PC-9 (cell line): ENCODE results near the gene SDK1. TPM values are rescaled to one million over a fixed set of nuclear protein-coding genes. Genes with fewer than 3 reads are reported as not detected.

Source experiments
- BruUV-seq: library from RNA; stranded (reverse); fragments of 400-500 nt; replicated peaks from 2 replicates; lab custom pipeline; 2021; lab: Mats Ljungman, UMichigan
- CTCF ChIA-PET: fragments of 300-600 bp; sonication (Branson Sonifier 250); formaldehyde crosslinking; loops from one replicate; lab custom pipeline; 2022; ENCODE audit warnings: antibody characterized with exemption; lab: Charles Lee
- POLR2A ChIA-PET: fragments of 300-600 bp; sonication (Branson Sonifier 250); formaldehyde crosslinking; loops from one replicate; lab custom pipeline; 2022; ENCODE audit warnings: antibody characterized with exemption; ENCODE audit not compliant: unreplicated experiment; lab: Charles Lee
- DNase-seq, 2 experiments: peaks; one replicate each; pipeline versions ENCODE4 v3.0.0 to v3.0.0-alpha.2; 2015 to 2022; ENCODE audit warnings: mixed read lengths in 1 of 2
- H2AFZ ChIP-seq: fragments of 200-600 bp; sonication (generic); 2 replicates; pipeline ENCODE4 v1.8.1; 2017; ENCODE audit warnings: antibody characterized with exemption
- H3F3A ChIP-seq: fragments of 200-600 bp; sonication (generic); 2 replicates; pipeline ENCODE4 v1.8.1; 2017; ENCODE audit warnings: antibody characterized with exemption, mild to moderate bottlenecking, low read depth; ENCODE audit not compliant: insufficient read depth
- H3K27ac ChIP-seq: fragments of 200-600 bp; sonication (generic); 2 replicates; pipeline ENCODE4 v1.6.1; 2016; ENCODE audit warnings: mixed run types
- H3K27me3 ChIP-seq: fragments of 200-600 bp; sonication (generic); 2 replicates; pipeline ENCODE4 v1.6.1; 2016; ENCODE audit warnings: low read depth, mixed run types; ENCODE audit not compliant: insufficient read depth
- H3K36me3 ChIP-seq: fragments of 200-600 bp; sonication (generic); 2 replicates; pipeline ENCODE4 v1.6.1; 2016; ENCODE audit warnings: low read depth, mixed run types
- H3K4me1 ChIP-seq: fragments of 200-600 bp; sonication (generic); replicated peaks from 2 replicates; pipeline ENCODE4 v1.6.1; 2016; ENCODE audit warnings: mixed run types; ENCODE audit not compliant: insufficient read depth
- H3K4me2 ChIP-seq: fragments of 200-600 bp; sonication (generic); 2 replicates; pipeline ENCODE4 v1.6.1; 2017; ENCODE audit warnings: mixed run types
- H3K4me3 ChIP-seq: fragments of 200-600 bp; sonication (generic); 2 replicates; pipeline ENCODE4 v1.6.1; 2016; ENCODE audit warnings: mixed run types
- H3K79me2 ChIP-seq: fragments of 200-600 bp; sonication (generic); 2 replicates; pipeline ENCODE4 v1.6.1; 2017; ENCODE audit warnings: low read depth, mixed run types
- H3K9me2 ChIP-seq: fragments of 200-600 bp; sonication (generic); 2 replicates; pipeline ENCODE4 v1.8.1; 2017; ENCODE audit warnings: mild to moderate bottlenecking; ENCODE audit not compliant: insufficient read depth
- H3K9me3 ChIP-seq: fragments of 200-600 bp; sonication (generic); 2 replicates; pipeline ENCODE4 v1.8.1; 2016; ENCODE audit warnings: low read depth; ENCODE audit not compliant: insufficient read depth
- H4K20me1 ChIP-seq: fragments of 200-600 bp; sonication (generic); 2 replicates; pipeline ENCODE4 v1.8.1; 2017; ENCODE audit not compliant: insufficient read depth
- CTCF ChIP-seq: fragments of 200-600 bp; sonication (generic); conservative IDR thresholded peaks from 2 replicates; pipeline ENCODE4 v1.6.1; 2017; ENCODE audit warnings: mixed run types, antibody characterized with exemption, mild to moderate bottlenecking, moderate library complexity
- EZH2 ChIP-seq: fragments of 200-600 bp; sonication (generic); IDR thresholded peaks from 2 replicates; pipeline ENCODE4 v1.8.0; 2017; ENCODE audit warnings: antibody characterized with exemption, low read depth
- intact Hi-C: fragments of 100-400 bp; cut with micrococcal nuclease; formaldehyde crosslinking; loops from one replicate; pipeline ENCODE4 v1.10.0; 2022; ENCODE audit not compliant: unreplicated experiment
- total RNA-seq: library from RNA; stranded (reverse); gene quantifications from 2 replicates; pipeline ENCODE4 v1.2.3, GENCODE V29; 2021

SDK1 gene
- total RNA-seq, 1 experiment from 2014 or later = not detected

- H3K4me2 ChIP-seq = no peak overlapping the region
- H3K9me2 ChIP-seq = no peaks in the 10 kb centered on the region
- no peak overlapping the region for H3K4me3 ChIP-seq
- no peak overlapping the region for H3K27ac ChIP-seq
- H3K27me3 ChIP-seq = peaks cover 59% of the 10 kb centered on the region
- no peaks in the 10 kb centered on the region for H3K4me1 ChIP-seq
- no peak for DNase-seq
- H4K20me1 ChIP-seq = no peaks in the 10 kb centered on the region
- TF ChIP-seq EZH2 (no peak), CTCF (no peak)
- no peaks in the 10 kb centered on the region for H3K9me3 ChIP-seq
- no peaks in the 10 kb centered on the region for H3K36me3 ChIP-seq
- POLR2A ChIA-PET = interaction anchor here (0.7 kb wide), 1 partner anchor 72 kb away, joined by 4 read pairs; no protein-coding TSS in a partner anchor
- CTCF ChIA-PET = no interaction called here
- BruUV-seq = no TSS peak
- intact Hi-C loops = no loop called here
- H3F3A ChIP-seq = no peaks in the 10 kb centered on the region
- H2AFZ ChIP-seq = no peak overlapping the region
- no peaks in the 10 kb centered on the region for H3K79me2 ChIP-seq
Measured at GRCh38 chr7:3683546-3684539, 382.8 kb downstream of the SDK1 start.

- Histone ChIP-seq H3K4me2 (no peak overlapping the region), H3K36me3 (no peaks in the 10 kb centered on the region), H3K4me1 (no peaks in the 10 kb centered on the region), H2AFZ (no peak overlapping the region), H3F3A (no peaks in the 10 kb centered on the region), H3K79me2 (no peaks in the 10 kb centered on the region), H3K27ac (no peak overlapping the region), H3K27me3 (peaks cover 32% of the 10 kb centered on the region; the same call in 1 of the 2 replicates), H3K9me3 (no peaks in the 10 kb centered on the region), H4K20me1 (no peaks in the 10 kb centered on the region), H3K9me2 (no peaks in the 10 kb centered on the region), H3K4me3 (no peak overlapping the region)
- no peak for TF ChIP-seq EZH2
- CTCF ChIA-PET = no interaction called here
- DNase-seq = no peak
- POLR2A ChIA-PET = no interaction called here
- intact Hi-C loops = no loop called here
- BruUV-seq = no TSS peak
Measured at GRCh38 chr7:3688071-3688470, 387.0 kb downstream of the SDK1 start.

- no peak overlapping the region for H3K27ac ChIP-seq
- H4K20me1 ChIP-seq = no peaks in the 10 kb centered on the region
- no TSS peak for BruUV-seq
- no peaks in the 10 kb centered on the region for H3K79me2 ChIP-seq
- DNase-seq = no peak
- CTCF ChIA-PET = no interaction called here
- POLR2A ChIA-PET = no interaction called here
- H3K4me2 ChIP-seq = no peak overlapping the region
- H3K4me3 ChIP-seq = no peak overlapping the region
- no peak overlapping the region for H2AFZ ChIP-seq
- H3K9me2 ChIP-seq = no peaks in the 10 kb centered on the region
- intact Hi-C loops = no loop called here
- no peak for TF ChIP-seq CTCF
- no peak for TF ChIP-seq EZH2
- H3K9me3 ChIP-seq = no peaks in the 10 kb centered on the region
- H3F3A ChIP-seq = no peaks in the 10 kb centered on the region
- peaks cover 26% of the 10 kb centered on the region; the same call in 1 of the 2 replicates for H3K27me3 ChIP-seq
- no peaks in the 10 kb centered on the region for H3K36me3 ChIP-seq
- H3K4me1 ChIP-seq = no peaks in the 10 kb centered on the region
Measured at GRCh38 chr7:3688842-3689241, 387.8 kb downstream of the SDK1 start.
